ENCODE measurements around the gene BCL6B. TPM values are rescaled to one million over a fixed set of nuclear protein-coding genes. Genes with fewer than 3 reads are reported as not detected.
"Not testable (repeated sequence)": the region's sequence is repeated elsewhere in the genome, so short reads cannot be mapped to it uniquely, and the experiment has no call there.

The BCL6B gene, protein sequence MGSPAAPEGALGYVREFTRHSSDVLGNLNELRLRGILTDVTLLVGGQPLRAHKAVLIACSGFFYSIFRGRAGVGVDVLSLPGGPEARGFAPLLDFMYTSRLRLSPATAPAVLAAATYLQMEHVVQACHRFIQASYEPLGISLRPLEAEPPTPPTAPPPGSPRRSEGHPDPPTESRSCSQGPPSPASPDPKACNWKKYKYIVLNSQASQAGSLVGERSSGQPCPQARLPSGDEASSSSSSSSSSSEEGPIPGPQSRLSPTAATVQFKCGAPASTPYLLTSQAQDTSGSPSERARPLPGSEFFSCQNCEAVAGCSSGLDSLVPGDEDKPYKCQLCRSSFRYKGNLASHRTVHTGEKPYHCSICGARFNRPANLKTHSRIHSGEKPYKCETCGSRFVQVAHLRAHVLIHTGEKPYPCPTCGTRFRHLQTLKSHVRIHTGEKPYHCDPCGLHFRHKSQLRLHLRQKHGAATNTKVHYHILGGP
- 13.4 TPM for total RNA-seq
- long read RNA-seq, partial matches to known transcripts: 5 of 11 reads
- long read RNA-seq, other reads (novel, unspliced or antisense): 4 of 11 reads

DNA sequence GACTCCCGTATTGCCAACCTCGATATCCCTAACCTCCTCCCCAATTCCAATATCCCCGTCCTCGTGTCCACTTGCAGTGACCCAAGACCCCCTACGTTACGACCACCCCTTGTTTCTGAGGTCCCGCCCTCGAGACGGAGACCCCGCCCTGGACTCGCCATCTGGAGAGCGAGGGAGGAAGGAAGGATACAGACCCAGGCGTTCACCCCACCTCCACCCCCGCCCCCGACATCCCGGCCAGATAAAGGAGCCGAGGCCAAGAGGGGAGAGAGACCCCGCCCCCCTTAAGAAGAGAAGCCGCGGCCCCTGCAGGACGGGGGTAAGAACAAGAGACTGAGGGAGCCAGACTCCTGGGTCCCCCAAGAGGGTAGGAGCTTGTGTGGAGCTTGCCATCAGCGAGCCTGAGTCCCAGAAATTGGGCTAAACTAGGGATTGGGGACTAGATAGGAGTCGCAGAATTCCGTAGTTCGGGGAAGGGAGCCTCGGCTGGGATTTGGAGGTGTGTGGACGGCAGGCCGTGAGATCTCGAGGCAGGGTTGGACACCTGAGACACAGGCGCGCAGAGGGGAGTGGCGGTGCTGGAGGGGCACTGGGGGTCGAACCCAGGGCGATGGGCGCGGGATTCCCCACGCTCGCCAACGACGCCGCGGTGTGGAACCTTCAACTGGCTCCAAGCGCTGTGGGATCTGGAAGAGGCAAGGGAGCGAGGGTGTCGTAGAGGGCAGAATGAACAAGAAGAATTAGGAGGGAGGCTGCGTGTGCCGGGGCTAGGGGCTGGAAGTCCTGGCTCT, at the start of gene BCL6B:
TSS of gene BCL6B (plus strand) at position 270 of the 791 bp plus-strand sequence. CDS start 622 bp downstream, outside the sequence.
- ATAC-seq (peak; percentile 1 to 5), DNase-seq (peak; percentile 53)
- Histone ChIP-seq H3K36me3 (no peaks in the 10 kb centered on the region), H3K4me1 (peaks cover 66% of the 10 kb centered on the region), H3K4me3 (peak within 1 kb of the TSS; percentile 59), H3K27me3 (ENCODE audit: low read depth) (no peaks in the 10 kb centered on the region), H3K9me3 (no peaks in the 10 kb centered on the region), H3K27ac (peak within 1 kb of the TSS; percentile 93)
- TF ChIP-seq, protein P1, sequence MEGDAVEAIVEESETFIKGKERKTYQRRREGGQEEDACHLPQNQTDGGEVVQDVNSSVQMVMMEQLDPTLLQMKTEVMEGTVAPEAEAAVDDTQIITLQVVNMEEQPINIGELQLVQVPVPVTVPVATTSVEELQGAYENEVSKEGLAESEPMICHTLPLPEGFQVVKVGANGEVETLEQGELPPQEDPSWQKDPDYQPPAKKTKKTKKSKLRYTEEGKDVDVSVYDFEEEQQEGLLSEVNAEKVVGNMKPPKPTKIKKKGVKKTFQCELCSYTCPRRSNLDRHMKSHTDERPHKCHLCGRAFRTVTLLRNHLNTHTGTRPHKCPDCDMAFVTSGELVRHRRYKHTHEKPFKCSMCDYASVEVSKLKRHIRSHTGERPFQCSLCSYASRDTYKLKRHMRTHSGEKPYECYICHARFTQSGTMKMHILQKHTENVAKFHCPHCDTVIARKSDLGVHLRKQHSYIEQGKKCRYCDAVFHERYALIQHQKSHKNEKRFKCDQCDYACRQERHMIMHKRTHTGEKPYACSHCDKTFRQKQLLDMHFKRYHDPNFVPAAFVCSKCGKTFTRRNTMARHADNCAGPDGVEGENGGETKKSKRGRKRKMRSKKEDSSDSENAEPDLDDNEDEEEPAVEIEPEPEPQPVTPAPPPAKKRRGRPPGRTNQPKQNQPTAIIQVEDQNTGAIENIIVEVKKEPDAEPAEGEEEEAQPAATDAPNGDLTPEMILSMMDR (IDR thresholded peaks at IDR 0.05): no peak
- intact Hi-C loops (cut with DNase I): no loop called here

DNA sequence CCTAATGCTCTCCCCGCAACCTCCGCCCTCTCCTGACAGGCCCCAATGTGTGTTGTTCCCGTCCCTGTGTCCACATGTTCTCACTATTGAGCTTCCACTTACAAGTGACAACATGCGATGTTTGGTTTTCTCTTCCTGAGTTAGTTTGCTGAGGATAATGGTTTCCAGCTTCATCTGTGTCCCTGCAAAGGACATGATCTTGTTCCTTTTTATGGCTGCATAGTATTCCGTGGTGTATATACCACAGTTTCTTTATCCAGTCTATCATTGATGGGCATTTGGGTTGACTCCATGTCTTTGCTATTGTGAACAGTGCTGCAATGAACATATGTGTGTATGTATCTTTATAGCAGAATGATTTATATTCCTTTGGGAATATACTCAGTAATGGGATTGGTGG, 43.4 kb upstream of the BCL6B start:
- intact Hi-C loops (cut with DNase I); ATAC-seq; H3K36me3 ChIP-seq; H3K4me3 ChIP-seq; H3K4me1 ChIP-seq; H3K9me3 ChIP-seq; H3K27ac ChIP-seq; H3K27me3 ChIP-seq (ENCODE audit: low read depth); DNase-seq: not testable (repeated sequence)

DNA sequence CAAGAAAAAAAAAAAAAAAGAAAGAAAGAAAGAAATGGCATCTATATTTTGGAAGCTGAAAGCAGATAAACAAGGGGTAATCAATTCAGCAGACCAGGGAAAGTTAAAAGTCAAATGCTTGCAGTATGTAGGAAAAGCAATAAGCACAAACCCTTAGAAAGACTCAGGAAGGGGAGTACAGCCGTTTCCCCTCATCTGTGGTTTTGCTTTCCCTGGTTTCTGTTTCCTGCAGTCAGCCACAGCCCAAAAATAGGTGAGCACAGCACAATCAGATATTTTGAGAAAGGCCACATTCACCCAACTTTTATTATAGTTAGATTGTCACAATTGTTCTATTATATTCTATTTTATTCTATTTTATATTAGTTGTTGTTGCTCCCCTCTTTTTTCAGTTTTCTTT, 41.4 kb upstream of the BCL6B start:
- Histone ChIP-seq H3K4me1 (no peaks in the 10 kb centered on the region), H3K27ac (no peak overlapping the region), H3K36me3 (no peaks in the 10 kb centered on the region), H3K9me3 (no peaks in the 10 kb centered on the region), H3K4me3 (no peak overlapping the region), H3K27me3 (ENCODE audit: low read depth) (no peaks in the 10 kb centered on the region)
- no peak for DNase-seq
- intact Hi-C loops (cut with DNase I): no loop called here
- TF ChIP-seq, protein P1 (IDR thresholded peaks at IDR 0.05): no peak
- no peak for ATAC-seq

DNA sequence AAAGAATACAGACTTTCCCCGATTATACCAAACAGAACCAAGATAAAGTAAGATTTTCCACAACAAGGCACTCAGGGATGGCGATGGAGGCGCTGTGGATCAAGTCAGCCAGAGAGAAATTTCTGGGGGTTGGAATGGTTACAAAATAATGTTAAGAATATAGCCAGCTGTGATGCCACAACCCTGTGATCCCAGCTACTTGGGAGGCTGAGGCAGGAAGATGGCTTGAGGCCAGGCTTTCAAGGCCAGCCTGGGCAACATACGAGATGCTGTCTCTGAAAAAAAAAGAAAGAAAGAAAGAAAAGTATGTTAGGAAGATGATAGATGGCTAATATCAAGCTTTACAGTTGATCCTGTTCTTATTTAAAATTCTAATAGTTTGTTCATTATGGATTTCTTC, 37.6 kb upstream of the BCL6B start:
- intact Hi-C loops (cut with DNase I): no loop called here
- no peaks in the 10 kb centered on the region for H3K27me3 ChIP-seq (ENCODE audit: low read depth)
- TF ChIP-seq, protein P1 (IDR thresholded peaks at IDR 0.05): no peak

DNA sequence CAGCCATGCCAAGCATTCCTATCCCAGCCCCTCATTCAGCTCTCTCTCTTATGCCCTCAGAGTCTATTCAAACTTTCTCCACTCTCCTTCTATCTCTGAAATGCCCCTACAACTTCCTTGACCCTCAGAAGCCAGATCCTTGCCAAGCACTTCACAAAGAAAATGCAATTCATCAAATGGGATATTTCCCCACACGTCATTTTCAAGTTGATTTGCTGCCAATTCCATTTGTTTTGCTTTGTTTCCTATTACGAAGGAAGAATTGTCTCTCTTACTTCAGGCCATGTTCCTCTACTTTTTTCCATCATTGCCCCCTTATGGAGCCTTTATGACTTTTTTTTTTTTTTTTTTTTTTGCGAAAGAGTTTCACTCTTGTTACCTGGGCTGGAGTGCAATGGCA, 36.2 kb upstream of the BCL6B start:
- H3K4me3 ChIP-seq: no peak overlapping the region
- H3K27ac ChIP-seq: no peak overlapping the region
- H3K27me3 ChIP-seq (ENCODE audit: low read depth): no peaks in the 10 kb centered on the region
- TF ChIP-seq, protein P1 (IDR thresholded peaks at IDR 0.05): no peak
- DNase-seq: no peak
- H3K4me1 ChIP-seq: no peaks in the 10 kb centered on the region
- intact Hi-C loops (cut with DNase I): no loop called here
- ATAC-seq: no peak
- no peaks in the 10 kb centered on the region for H3K36me3 ChIP-seq
- H3K9me3 ChIP-seq: no peaks in the 10 kb centered on the region

More for the DNA sequence above, 37.6 kb upstream of the BCL6B start:
- Histone ChIP-seq H3K4me1 (no peaks in the 10 kb centered on the region), H3K9me3 (no peaks in the 10 kb centered on the region), H3K27ac (no peak overlapping the region), H3K4me3 (no peak overlapping the region), H3K36me3 (no peaks in the 10 kb centered on the region)
- DNase-seq: no peak
- no peak for ATAC-seq

Measured in lower lobe of right lung (tissue), 2 donors.